Measurements from ENCODE around the gene NSMF. TPM values are rescaled to one million over a fixed set of nuclear protein-coding genes. Genes with fewer than 3 reads are reported as not detected.
A peak's percentile ranks its signal among the peaks of the same experiment; 100 is the strongest.

The NSMF gene
- total RNA-seq, 1 experiment from 2014 or later: 37.9 TPM

DNA sequence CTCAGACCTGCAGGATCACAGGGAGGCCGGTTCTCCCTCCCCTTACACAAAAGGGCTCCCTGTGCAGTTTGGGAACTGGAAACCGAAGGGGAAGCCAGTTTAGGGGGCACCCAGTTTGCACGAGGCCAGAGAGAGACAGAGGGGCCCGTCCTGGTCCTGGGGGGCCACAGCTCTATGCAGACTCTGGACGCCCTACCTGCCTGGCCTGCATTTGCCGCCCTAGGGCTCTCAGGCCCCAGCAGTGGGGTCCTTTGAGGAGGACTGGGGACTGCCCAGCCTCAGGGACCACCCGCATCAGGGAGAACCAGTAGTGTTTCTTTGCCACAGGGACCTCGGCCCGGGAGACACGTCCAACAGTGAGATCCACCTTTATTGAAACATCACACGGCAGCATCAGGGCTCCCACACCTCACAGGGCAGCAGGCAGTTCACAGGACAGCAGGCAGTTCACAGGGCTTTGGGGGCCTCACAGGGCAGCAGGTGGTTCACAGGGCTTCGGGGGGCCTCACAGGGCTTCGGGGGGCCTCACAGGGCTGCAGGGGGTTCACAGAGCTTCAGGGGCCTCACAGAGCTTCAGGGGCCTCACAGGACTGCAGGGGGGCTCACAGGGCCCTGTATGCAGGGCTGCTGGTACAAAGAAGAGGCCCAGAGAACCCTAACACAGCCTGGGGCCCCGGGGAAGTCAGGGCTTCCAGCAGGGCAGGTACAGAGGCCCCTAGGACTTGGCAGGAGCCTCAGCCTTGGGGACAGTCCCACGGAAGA lies 648 bp upstream of the NSMF start:
- peaks cover 10% of the 10 kb centered on the region for H3K36me3 ChIP-seq (replicated peaks; ENCODE audit: control insufficient read depth, insufficient read depth, low read length)
- peaks cover 22% of the 10 kb centered on the region for H3K27me3 ChIP-seq (ENCODE audit: control insufficient read depth, insufficient read depth, low read length)
- DNase-seq: peak; percentile 71
- H3K4me3 ChIP-seq (ENCODE audit: insufficient read depth, low read depth, low read length): no peak overlapping the region

DNA sequence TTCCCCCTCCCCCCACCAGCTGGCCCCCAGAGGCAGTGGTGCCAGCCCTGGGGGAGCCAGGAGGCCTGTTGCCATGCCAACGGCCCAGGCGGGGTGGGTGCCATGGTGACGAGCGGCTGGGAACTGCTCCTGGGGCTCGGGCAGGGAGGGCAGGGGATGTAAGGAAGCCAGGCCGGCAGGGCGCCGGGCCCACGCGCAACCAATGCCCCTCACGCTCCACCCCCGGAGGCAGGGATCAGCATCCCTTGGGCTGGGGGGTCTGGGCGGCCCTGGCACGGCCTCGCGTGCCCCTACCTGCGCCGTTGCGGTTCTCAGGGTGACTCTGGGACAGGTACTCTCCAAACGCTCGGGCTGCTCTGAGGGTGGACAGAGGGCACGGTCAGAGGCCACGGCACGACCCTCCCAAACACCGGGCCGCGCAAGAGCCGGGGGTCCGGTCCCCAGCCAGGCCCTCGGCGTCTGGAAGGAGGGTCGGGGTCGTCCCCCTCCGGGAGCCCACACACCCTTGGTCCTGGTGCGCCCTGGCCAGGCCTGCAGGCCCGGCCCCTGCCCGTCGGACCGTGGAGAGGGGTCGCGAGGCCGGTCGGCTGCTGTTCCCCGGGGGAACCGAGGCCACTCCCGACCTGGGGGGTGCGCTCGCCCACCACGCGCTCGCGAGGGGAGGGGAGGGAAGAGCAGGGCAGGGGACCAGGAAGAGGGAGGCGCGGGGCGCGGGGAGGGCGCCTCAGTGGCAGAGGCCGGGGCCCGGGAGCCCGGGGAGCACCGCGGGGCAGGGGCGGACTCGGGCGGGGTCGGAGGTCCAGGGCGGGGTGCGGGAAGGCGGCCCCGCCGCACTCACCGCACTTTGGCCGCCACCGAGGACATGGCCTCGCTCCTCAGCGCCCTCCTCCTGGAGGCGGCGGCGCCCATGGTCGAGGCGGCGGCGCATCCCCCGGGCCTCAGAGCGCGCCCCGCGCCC lies 661 bp downstream of the NSMF start:
- peaks cover 22% of the 10 kb centered on the region for H3K27me3 ChIP-seq (ENCODE audit: control insufficient read depth, insufficient read depth, low read length)
- DNase-seq: peak; percentile 76
- peaks cover 10% of the 10 kb centered on the region for H3K36me3 ChIP-seq (replicated peaks; ENCODE audit: control insufficient read depth, insufficient read depth, low read length)
- peak overlapping the region; percentile 56 for H3K4me3 ChIP-seq (ENCODE audit: insufficient read depth, low read depth, low read length)

DNA sequence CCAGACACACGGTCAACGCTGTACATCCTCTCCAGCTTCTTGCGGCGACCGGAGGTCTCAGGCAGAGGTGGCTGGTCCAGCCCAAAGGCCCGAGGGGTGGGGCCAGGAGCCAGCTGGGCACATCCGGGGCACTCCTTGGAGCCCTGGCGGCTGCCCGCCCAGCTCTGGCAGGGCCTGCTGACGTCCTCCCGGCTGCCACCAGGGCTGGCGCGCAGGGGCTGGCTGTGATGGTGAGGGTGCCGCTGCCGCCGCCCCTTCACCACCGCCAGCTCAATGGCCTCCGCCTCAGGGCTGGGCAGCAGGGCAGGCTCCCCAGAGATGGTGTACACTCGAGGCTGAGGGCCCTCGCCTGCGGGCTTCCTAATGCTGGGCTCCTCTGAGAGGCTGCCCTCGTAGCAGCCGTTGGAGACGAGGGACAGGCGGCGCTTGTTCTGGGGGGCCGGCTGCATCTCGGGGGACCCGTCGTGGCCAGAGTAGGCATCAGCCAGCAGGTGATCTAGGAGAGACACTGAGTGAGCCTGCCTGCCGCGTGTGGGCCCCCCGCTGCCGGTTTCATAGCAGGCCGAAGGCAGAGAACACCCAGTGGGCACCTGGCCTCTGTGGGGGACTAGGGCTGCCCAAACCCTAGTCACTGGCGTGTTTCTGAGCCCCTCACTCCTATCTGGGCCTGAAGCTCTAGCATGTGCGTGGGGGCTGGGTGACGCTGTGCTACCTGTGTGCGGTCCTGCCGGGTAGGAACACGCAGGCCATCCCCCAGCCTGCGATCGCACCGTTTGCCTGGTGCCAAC lies 1.5 kb downstream of the NSMF start:
- DNase-seq: no peak
- H3K36me3 ChIP-seq (replicated peaks; ENCODE audit: control insufficient read depth, insufficient read depth, low read length): peaks cover 10% of the 10 kb centered on the region
- H3K4me3 ChIP-seq (ENCODE audit: insufficient read depth, low read depth, low read length): no peak overlapping the region
- peaks cover 19% of the 10 kb centered on the region for H3K27me3 ChIP-seq (ENCODE audit: control insufficient read depth, insufficient read depth, low read length)

DNA sequence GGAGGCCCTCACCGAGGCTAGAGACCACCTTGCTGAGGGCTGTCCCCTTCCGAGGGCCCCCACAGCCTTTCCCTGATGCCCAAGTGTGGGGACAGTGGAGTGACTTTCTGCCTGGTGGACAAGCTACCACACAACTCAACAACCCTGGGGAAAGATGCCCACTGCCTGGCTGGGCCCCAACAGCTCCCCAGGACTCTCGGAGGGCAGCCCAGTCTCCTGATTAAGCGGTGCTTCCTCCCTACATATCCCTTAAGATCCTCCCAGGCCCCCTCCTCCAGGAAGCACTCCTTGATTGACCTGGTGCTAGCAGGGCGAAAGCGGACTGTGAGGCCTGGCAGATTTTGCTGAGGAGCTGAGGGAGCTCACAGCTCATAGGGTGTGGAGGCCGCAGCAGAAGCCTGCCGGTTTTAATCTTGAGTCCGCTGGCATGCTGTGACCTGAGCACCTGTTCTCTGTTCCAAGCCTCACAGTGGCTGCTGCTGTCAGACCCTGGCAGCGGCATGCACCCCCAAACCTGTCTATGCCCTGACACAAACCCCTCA lies 2.2 kb downstream of the NSMF start:
- no peak for DNase-seq
- Histone ChIP-seq H3K27me3 (ENCODE audit: control insufficient read depth, insufficient read depth, low read length) (peaks cover 13% of the 10 kb centered on the region; the same call in 1 of the 2 replicates), H3K36me3 (replicated peaks; ENCODE audit: control insufficient read depth, insufficient read depth, low read length) (peaks cover 10% of the 10 kb centered on the region), H3K4me3 (ENCODE audit: insufficient read depth, low read depth, low read length) (no peak overlapping the region)

DNA sequence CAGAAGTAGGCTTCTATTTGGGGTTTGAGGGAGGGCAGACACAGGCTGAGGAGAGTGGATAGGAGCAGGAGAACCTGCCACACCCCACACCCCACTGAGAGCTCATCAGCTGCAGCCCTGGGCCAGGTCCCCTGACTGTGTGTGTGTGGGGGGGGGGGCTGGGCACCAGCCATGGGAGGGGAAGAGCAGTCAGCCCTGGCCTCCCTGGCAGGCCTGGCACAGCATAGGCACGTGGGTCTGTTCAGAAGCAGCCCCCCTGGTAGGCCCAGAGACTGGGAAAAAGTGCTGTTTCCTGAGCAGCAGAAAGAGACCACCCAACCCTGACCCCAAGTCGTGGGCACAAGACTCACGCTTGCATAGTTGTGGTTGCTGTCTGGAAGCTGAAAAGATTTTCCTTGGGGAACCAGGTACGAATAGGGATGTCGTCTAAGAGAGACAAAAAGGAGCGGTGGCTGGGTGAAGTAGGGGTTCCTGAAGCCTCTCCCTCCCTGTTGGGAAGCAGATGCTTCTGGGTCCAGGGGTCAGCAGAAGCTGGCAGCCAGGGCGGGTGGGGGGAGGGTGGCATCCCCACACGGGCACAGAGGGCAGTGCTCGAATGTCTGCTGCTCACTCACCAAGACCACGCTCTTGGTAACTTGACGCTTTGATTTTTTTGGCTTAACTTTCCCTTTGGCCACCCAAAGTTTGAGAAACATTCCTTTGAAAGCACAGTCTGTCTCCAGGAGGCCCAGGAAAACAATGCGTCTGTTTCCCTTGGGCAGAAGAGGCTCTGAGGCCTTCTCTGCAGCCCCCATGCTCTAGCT lies 2.9 kb downstream of the NSMF start:
- Histone ChIP-seq H3K4me3 (ENCODE audit: insufficient read depth, low read depth, low read length) (no peak overlapping the region), H3K36me3 (replicated peaks; ENCODE audit: control insufficient read depth, insufficient read depth, low read length) (peaks cover 10% of the 10 kb centered on the region), H3K27me3 (ENCODE audit: control insufficient read depth, insufficient read depth, low read length) (peaks cover 12% of the 10 kb centered on the region; the same call in 1 of the 2 replicates)
- DNase-seq: no peak

DNA sequence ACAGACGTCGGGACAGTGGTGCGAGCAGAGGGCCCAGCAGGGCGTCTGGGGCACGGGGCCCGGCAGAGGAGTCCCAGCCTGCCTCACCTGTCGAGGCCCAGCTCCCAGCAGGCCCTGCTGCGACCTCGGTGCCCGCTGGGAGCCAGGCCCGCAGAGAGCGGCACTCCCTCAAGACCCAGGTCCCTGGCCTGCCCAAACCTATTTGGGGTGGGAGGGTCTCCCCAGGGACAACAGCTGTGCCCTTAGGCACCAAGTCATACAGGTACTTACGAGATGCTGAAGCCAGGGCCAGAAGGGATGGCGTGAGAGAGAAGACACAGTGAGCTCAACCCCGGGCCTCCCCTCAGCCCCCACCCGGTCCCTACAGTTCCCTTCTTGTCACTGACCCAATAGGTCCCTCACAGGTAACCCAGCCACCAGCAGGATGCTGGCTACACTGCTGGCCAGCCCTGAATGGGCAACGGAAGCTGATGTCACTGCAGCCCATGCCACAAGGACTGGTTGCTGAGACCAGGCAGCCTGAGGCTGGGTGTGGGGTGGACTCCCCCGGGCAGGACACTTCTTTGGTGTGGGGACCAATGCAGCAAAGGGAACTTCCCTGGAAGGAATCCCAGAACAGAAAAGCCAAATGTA lies 3.7 kb downstream of the NSMF start:
- Histone ChIP-seq H3K27me3 (ENCODE audit: control insufficient read depth, insufficient read depth, low read length) (peaks cover 12% of the 10 kb centered on the region; the same call in 1 of the 2 replicates), H3K4me3 (ENCODE audit: insufficient read depth, low read depth, low read length) (no peak overlapping the region), H3K36me3 (replicated peaks; ENCODE audit: control insufficient read depth, insufficient read depth, low read length) (peaks cover 10% of the 10 kb centered on the region)
- DNase-seq: no peak

DNA sequence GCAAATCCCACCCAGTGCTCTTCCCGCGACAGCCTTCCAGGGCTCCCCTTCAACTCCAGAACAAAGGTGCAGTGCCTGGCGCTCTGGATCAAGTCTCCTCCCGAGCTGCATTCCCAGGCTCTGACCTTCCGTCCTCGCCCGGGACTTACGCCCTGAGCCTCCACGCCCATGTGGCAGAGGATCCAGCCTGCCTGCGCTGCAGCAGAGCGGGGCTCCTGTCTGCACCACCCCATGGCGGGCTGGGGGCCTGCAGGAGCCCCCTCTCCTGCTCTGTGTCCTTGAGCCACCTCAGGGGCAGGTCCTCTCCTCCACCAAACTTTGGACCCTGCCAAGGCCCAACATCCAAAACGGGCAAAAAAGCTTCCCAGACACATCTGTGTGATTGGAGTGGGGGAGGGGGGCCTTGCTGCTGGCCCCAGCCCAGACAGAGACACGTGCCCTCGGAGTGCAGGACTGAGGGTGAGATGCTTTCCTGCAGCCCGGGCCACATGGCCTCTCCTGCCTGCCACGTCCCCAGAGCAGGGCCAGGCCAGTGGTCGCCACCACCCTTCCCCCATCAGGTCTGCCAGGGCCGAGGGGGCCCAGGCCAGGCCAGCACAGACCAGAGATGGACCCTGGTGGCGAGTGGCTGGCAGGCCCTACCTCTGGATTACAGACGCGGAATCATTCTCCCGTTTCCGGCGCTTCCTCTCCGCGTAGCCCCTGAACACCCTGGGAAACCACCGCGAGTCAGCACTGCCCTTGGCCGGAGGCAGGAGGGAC lies 4.4 kb downstream of the NSMF start:
- Histone ChIP-seq H3K27me3 (ENCODE audit: control insufficient read depth, insufficient read depth, low read length) (peaks cover 8% of the 10 kb centered on the region; the same call in 1 of the 2 replicates), H3K4me3 (ENCODE audit: insufficient read depth, low read depth, low read length) (peak overlapping the region; percentile 44), H3K36me3 (replicated peaks; ENCODE audit: control insufficient read depth, insufficient read depth, low read length) (peaks cover 10% of the 10 kb centered on the region)
- peak; percentile 87 for DNase-seq

DNA sequence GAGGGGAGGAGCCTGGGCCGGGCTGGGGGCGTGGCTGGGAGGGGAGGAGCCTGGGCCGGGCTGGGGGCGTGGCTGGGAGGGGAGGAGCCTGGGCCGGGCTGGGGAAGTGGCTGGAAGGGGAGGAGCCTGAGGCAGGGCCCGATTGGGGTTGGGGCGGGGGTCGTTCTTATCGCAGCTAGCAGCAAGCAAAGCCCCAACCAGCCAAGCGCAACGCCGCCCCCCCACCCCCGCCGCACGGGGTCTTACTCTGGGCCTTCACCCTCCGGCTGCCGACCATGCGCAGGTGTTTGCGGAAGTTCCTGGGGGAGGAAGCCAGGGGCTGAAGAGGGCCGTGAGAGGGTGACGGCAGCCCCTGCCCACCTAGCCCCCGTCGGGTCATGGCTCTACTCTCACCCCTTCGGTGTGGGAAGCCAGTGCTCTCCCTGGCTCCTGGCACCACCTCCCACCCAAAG lies 5.0 kb downstream of the NSMF start:
- H3K36me3 ChIP-seq (replicated peaks; ENCODE audit: control insufficient read depth, insufficient read depth, low read length): peaks cover 10% of the 10 kb centered on the region
- peak; percentile 98 for DNase-seq
- H3K4me3 ChIP-seq (ENCODE audit: insufficient read depth, low read depth, low read length): peak overlapping the region; percentile 44
- peaks cover 6% of the 10 kb centered on the region; the same call in 1 of the 2 replicates for H3K27me3 ChIP-seq (ENCODE audit: control insufficient read depth, insufficient read depth, low read length)

DNA sequence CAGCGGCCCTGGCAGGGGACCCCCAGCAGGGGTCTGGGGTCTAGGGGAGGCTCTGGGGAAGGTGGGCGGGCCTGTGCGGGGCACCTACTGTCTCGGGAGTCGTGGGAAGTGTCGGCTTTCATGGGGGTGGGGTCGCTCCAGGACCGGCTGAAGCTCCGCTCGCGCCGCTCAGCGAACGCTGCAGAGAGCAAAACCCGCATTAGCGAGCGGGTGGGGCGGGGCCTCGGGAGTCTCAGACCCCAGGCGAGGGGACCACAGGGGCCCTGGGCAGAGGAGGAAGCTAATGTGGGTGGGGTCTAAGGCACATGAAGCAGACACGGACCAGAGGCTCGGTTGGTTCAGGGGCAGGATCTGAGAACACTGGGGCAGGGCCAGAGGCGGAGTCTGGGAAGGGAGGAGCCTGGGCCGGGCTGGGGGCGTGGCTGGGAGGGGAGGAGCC lies 5.5 kb downstream of the NSMF start:
- peak; percentile 99 for DNase-seq
- peaks cover 5% of the 10 kb centered on the region; the same call in 1 of the 2 replicates for H3K27me3 ChIP-seq (ENCODE audit: control insufficient read depth, insufficient read depth, low read length)
- H3K4me3 ChIP-seq (ENCODE audit: insufficient read depth, low read depth, low read length): peak overlapping the region; percentile 42
- peaks cover 10% of the 10 kb centered on the region for H3K36me3 ChIP-seq (replicated peaks; ENCODE audit: control insufficient read depth, insufficient read depth, low read length)

DNA sequence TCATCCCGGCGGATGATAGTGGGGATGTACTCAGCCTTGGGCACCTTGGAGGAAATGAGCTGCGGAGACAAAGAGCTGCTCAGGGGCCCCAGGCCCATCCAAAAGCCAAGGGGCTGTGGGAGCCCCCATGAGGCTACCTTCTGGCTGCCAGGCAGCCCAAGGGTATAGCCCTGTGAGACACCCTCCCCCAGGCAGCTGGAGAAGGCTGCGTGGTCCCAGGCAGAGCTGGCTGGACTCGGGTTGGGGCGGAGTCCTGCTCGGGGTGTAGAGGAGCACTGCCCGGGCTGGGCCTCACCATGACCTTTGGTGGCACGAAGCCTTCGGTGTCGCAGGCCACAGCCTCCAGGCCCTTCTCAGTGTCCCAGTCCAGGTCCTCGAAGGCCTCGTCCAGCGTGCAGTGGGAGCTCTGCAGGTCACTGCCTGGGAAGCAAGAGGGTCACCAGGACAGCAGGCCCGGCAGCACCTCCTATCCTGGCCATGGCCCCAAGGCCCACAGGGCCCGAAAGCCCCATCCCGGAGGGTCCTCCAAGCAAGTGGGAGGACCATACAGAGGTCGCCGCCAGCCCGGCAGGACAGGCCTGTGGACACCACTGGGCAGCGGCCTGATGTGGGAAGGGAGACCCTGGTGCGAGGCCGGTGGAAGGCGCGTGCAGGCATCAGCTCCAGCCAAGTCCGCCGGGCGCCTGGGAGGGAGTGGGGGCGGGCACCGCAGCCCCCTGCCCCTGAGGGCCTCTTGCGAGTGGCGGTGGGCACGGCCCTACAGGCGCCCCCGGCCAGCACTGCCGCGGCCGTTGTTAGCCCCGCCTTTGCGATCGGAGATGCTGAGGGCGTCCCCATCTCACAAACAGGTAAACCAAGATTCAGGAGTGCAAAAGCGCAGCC lies 6.1 kb downstream of the NSMF start:
- DNase-seq: peak; percentile 44
- H3K27me3 ChIP-seq (ENCODE audit: control insufficient read depth, insufficient read depth, low read length): no peaks in the 10 kb centered on the region; the same call in 1 of the 2 replicates
- H3K36me3 ChIP-seq (replicated peaks; ENCODE audit: control insufficient read depth, insufficient read depth, low read length): peaks cover 10% of the 10 kb centered on the region
- H3K4me3 ChIP-seq (ENCODE audit: insufficient read depth, low read depth, low read length): peak overlapping the region; percentile 42

DNA sequence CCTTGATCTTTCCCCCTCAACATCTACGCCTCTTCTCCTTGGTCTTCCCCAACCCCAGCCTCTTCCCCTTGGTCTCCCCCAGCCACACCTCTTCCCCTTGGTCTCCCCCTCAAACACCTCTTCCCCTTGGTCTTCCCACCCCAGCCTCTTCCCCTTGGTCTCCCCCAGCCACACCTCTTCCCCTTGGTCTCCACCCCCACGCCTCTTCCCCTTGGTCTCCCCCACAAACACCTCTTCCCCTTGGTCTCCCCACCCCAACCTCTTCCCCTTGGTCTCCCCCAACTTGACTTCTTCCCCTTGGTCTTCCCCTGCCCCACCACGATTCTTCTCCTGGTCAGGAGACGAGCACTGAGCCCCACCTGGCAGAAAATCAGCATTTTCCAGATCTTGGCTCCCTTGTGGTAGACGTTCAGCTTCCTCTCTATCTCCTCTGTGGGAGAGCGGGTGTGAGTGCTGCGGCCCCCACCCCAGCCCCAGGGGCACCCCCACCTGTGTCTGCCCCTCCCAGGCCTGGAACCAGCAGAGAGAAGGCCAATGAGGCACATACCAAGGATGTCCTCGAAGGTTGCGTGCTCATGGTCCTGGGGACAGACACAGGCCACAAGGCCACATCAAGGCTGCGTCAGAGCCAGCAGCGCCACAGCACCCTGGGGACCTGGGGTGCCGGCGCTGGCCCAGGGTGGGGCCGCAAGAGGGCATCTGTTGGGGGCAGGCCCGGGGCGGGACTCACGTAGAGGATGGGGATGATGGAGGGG lies 7.0 kb downstream of the NSMF start:
- Histone ChIP-seq H3K36me3 (replicated peaks; ENCODE audit: control insufficient read depth, insufficient read depth, low read length) (peaks cover 10% of the 10 kb centered on the region), H3K4me3 (ENCODE audit: insufficient read depth, low read depth, low read length) (no peak overlapping the region), H3K27me3 (ENCODE audit: control insufficient read depth, insufficient read depth, low read length) (no peaks in the 10 kb centered on the region; the same call in 1 of the 2 replicates)
- no peak for DNase-seq
